Activated CD4-positive, alpha-beta T cell treated with anti-CD3 and anti-CD28 coated beads for 4 hours (primary cell): ENCODE results near the gene ZMYND15.

Experiments used
- DNase-seq, 2 donors: peaks; one replicate each; pipeline ENCODE4 v3.0.0-alpha.2; 2020

ZMYND15 gene

GRCh38 chr17:4717791-4718190 lies 21.8 kb upstream of the ZMYND15 start:
- DNase-seq = no peak

- no peak for DNase-seq
Measured at GRCh38 chr17:4718276-4718675, 21.4 kb upstream of the ZMYND15 start.

- no peak for DNase-seq
Measured at GRCh38 chr17:4719146-4719545, 20.5 kb upstream of the ZMYND15 start.

- no peak for DNase-seq
Measured at GRCh38 chr17:4719684-4720221, 19.9 kb upstream of the ZMYND15 start.

GRCh38 chr17:4720787-4721186 lies 18.8 kb upstream of the ZMYND15 start:
- DNase-seq = no peak

GRCh38 chr17:4721203-4722135 lies 18.2 kb upstream of the ZMYND15 start:
- DNase-seq = no peak

GRCh38 chr17:4722678-4723240 lies 16.9 kb upstream of the ZMYND15 start:
- no peak for DNase-seq

GRCh38 chr17:4724650-4725049 lies 15.0 kb upstream of the ZMYND15 start:
- no peak for DNase-seq

GRCh38 chr17:4725646-4726310 lies 13.9 kb upstream of the ZMYND15 start:
- no peak for DNase-seq

- no peak for DNase-seq
Measured at GRCh38 chr17:4728124-4728523, 11.5 kb upstream of the ZMYND15 start.

- no peak for DNase-seq
Measured at GRCh38 chr17:4733073-4733531, 6.5 kb upstream of the ZMYND15 start.

GRCh38 chr17:4734857-4735475 lies 4.7 kb upstream of the ZMYND15 start:
- no peak for DNase-seq

GRCh38 chr17:4735876-4736651 lies 3.6 kb upstream of the ZMYND15 start:
- DNase-seq = no peak

GRCh38 chr17:4738136-4739121 lies 1.2 kb upstream of the ZMYND15 start:
- DNase-seq = no peak

GRCh38 chr17:4740025-4740351 lies 355 bp downstream of the ZMYND15 start:
- no peak for DNase-seq

GRCh38 chr17:4740584-4740983 lies 951 bp downstream of the ZMYND15 start:
- DNase-seq = no peak

- DNase-seq = no peak
Measured at GRCh38 chr17:4741544-4741943, 1.9 kb downstream of the ZMYND15 start.

GRCh38 chr17:4742133-4742532 lies 2.5 kb downstream of the ZMYND15 start:
- DNase-seq = no peak

- DNase-seq = no peak
Measured at GRCh38 chr17:4742629-4743028, 3.0 kb downstream of the ZMYND15 start.

GRCh38 chr17:4743216-4743615 lies 3.6 kb downstream of the ZMYND15 start:
- DNase-seq = no peak

GRCh38 chr17:4743898-4744297 lies 4.3 kb downstream of the ZMYND15 start:
- DNase-seq = no peak
